ENCODE results near the gene PIGU. TPM values are rescaled to one million over a fixed set of nuclear protein-coding genes. Genes with fewer than 3 reads are reported as not detected.

PIGU gene
- total and polyA plus RNA-seq, 2 of the 13 experiments (the other 11 are each of a cell fraction or from before 2014, with no cell fraction given) = 45.5 to 231 TPM

DNA sequence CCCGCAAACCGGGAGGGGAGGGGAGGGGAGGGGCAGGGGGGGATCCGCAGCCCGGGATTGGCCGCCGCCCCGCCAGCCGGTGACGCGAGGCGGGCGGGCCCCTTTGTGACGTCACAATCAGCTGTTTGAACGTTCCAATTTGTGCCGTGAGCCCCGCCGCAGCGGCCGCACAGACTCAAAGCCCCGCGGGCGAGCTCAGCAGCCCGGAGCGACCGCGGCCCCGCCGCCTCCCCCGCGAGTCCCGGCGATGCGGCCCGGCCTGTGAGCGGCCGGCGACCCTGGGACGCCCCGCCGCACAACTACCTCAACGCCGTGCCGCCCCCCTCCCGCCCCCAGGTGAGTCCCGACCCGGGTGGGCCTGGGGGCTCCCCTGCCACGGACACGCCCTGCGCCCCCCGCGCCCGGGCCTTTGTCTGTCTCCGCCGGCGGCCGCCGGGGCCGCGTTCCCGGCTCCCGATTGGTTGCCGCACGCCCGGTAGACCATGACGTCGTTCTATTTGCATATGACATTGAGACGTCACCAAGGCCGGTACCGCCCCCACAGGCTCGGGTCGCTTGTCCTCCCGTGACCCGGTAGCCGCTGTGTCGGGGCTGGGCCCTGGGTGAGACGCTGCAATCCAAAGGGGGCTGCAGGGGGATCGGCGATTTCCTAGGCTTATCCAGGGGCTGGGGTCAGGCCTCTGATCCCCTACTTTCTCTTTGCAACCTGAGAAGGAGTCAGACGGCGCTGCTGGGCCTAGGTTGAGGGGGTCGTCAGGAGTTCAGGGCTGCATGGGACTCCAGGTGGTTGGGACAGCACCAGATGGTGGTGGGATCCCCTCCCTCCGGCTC is 27.5 kb upstream of the PIGU start, which contains the start of gene TP53INP2 (continued):
- TF ChIP-seq ZNF446 (CRISPR knock-in tag; IDR thresholded peaks at IDR 0.05) (peak; percentile 88; the same call in 1 of the 2 replicates), FOXP1 (IDR thresholded peaks at IDR 0.05) (no peak), FOXP1 (CRISPR knock-in tag; IDR thresholded peaks at IDR 0.05) (no peak), DMAP1 (CRISPR knock-in tag; IDR thresholded peaks at IDR 0.05) (peak; percentile 65; the same call in 1 of the 2 replicates), ZSCAN29 (CRISPR knock-in tag; conservative IDR thresholded peaks at IDR 0.05) (no peak), PAWR (CRISPR knock-in tag; IDR thresholded peaks at IDR 0.05; ENCODE audit: borderline replicate concordance) (no peak), ZIK1 (CRISPR knock-in tag; IDR thresholded peaks at IDR 0.05; ENCODE audit: borderline replicate concordance, low read depth) (peak; percentile 67; the same call in 1 of the 2 replicates), MAFF (IDR thresholded peaks at IDR 0.05; ENCODE audit: low read depth, low read length) (no peak), SMAD1 (CRISPR knock-in tag; IDR thresholded peaks at IDR 0.05; ENCODE audit: borderline replicate concordance, low read depth) (peak; percentile 0; the same call in 1 of the 2 replicates), MBD4 (IDR thresholded peaks at IDR 0.05; ENCODE audit: borderline replicate concordance, low read length) (no peak), ZSCAN25 (CRISPR knock-in tag; IDR thresholded peaks at IDR 0.05) (no peak; the same call in 1 of the 2 replicates), PRPF4 (IDR thresholded peaks at IDR 0.05; ENCODE audit: low read depth, low read length, poor library complexity, severe bottlenecking) (no peak), HDAC1 (CRISPR knock-in tag; IDR thresholded peaks at IDR 0.05) (peak; percentile 72), GZF1 (CRISPR knock-in tag; IDR thresholded peaks at IDR 0.05) (no peak), STAG1 (CRISPR knock-in tag; IDR thresholded peaks at IDR 0.05) (no peak), ZNF670 (CRISPR knock-in tag; IDR thresholded peaks at IDR 0.05; ENCODE audit: borderline replicate concordance) (no peak), ZNF614 (CRISPR knock-in tag; IDR thresholded peaks at IDR 0.05; ENCODE audit: borderline replicate concordance) (no peak; the same call in 1 of the 2 replicates), TP53 (CRISPR knock-in tag; conservative IDR thresholded peaks at IDR 0.05) (no peak), ZNF790 (CRISPR knock-in tag; IDR thresholded peaks at IDR 0.05; ENCODE audit: borderline replicate concordance) (0 out of 2 replicates have a peak, but pooled peaks have one; percentile 78)
- TF ChIP-seq, protein P1, sequence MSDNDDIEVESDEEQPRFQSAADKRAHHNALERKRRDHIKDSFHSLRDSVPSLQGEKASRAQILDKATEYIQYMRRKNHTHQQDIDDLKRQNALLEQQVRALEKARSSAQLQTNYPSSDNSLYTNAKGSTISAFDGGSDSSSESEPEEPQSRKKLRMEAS (IDR thresholded peaks at IDR 0.05) = peak; percentile 45
- TF ChIP-seq, protein P2, sequence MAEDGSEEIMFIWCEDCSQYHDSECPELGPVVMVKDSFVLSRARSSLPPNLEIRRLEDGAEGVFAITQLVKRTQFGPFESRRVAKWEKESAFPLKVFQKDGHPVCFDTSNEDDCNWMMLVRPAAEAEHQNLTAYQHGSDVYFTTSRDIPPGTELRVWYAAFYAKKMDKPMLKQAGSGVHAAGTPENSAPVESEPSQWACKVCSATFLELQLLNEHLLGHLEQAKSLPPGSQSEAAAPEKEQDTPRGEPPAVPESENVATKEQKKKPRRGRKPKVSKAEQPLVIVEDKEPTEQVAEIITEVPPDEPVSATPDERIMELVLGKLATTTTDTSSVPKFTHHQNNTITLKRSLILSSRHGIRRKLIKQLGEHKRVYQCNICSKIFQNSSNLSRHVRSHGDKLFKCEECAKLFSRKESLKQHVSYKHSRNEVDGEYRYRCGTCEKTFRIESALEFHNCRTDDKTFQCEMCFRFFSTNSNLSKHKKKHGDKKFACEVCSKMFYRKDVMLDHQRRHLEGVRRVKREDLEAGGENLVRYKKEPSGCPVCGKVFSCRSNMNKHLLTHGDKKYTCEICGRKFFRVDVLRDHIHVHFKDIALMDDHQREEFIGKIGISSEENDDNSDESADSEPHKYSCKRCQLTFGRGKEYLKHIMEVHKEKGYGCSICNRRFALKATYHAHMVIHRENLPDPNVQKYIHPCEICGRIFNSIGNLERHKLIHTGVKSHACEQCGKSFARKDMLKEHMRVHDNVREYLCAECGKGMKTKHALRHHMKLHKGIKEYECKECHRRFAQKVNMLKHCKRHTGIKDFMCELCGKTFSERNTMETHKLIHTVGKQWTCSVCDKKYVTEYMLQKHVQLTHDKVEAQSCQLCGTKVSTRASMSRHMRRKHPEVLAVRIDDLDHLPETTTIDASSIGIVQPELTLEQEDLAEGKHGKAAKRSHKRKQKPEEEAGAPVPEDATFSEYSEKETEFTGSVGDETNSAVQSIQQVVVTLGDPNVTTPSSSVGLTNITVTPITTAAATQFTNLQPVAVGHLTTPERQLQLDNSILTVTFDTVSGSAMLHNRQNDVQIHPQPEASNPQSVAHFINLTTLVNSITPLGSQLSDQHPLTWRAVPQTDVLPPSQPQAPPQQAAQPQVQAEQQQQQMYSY (CRISPR knock-in tag; IDR thresholded peaks at IDR 0.05) = no peak
- TF ChIP-seq, protein P3, sequence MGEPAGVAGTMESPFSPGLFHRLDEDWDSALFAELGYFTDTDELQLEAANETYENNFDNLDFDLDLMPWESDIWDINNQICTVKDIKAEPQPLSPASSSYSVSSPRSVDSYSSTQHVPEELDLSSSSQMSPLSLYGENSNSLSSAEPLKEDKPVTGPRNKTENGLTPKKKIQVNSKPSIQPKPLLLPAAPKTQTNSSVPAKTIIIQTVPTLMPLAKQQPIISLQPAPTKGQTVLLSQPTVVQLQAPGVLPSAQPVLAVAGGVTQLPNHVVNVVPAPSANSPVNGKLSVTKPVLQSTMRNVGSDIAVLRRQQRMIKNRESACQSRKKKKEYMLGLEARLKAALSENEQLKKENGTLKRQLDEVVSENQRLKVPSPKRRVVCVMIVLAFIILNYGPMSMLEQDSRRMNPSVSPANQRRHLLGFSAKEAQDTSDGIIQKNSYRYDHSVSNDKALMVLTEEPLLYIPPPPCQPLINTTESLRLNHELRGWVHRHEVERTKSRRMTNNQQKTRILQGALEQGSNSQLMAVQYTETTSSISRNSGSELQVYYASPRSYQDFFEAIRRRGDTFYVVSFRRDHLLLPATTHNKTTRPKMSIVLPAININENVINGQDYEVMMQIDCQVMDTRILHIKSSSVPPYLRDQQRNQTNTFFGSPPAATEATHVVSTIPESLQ (CRISPR knock-in tag; conservative IDR thresholded peaks at IDR 0.05) = 0 out of 2 replicates have a peak, but pooled peaks have one; percentile 73
